Mucosa of descending colon (tissue), 3 donors: ENCODE results near the gene HSP90AA1. TPM values are rescaled to one million over a fixed set of nuclear protein-coding genes. Genes with fewer than 3 reads are reported as not detected.
"Not testable (repeated sequence)": the region's sequence is repeated elsewhere in the genome, so short reads cannot be mapped to it uniquely, and the experiment has no call there.

Experiments
- ATAC-seq: fragments of 200-7000 bp; cut with Tn5 transposase; one replicate; pipeline ENCODE4 v1.9.1; 2020; ENCODE audit warnings: mild to moderate bottlenecking, moderate library complexity
- DNase-seq, 3 donors: peaks; one replicate each; pipeline ENCODE4 v3.0.0-alpha.2; 2020
- H3K36me3 ChIP-seq: fragments of 200-600 bp; one replicate; pipeline ENCODE4 v1.8.0; 2021; ENCODE audit warnings: low read depth, mild to moderate bottlenecking
- H3K4me1 ChIP-seq: fragments of 200-600 bp; one replicate; pipeline ENCODE4 v1.8.0; 2021; ENCODE audit warnings: low read depth, mild to moderate bottlenecking
- H3K4me3 ChIP-seq: fragments of 200-600 bp; one replicate; pipeline ENCODE4 v1.8.0; 2021; ENCODE audit warnings: mild to moderate bottlenecking
- H3K9me3 ChIP-seq: fragments of 200-600 bp; one replicate; pipeline ENCODE4 v1.8.0; 2021; ENCODE audit warnings: mild to moderate bottlenecking
- intact Hi-C, 2 donors: fragments of 100-400 bp; cut with DNase I in 1 of 2; cut with micrococcal nuclease in 1 of 2; formaldehyde crosslinking; loops; one replicate each; pipeline versions ENCODE4 v1.11.0 to v1.11.1; 2022; cut with DNase I, micrococcal nuclease
- total RNA-seq, 3 donors: library from RNA; stranded (reverse); fragmentation: NEBNext Ultra II Directional in 2 of 3; extraction: Animal tissue kit (Norgen Biotek cat#: 25700) in 2 of 3; gene quantifications; one replicate each; pipeline versions ENCODE4 v1.2.1 to v1.2.4, GENCODE V29; 2021 to 2023
- TF ChIP-seq, protein P1 (sequence below): fragments of 200-600 bp; IDR thresholded peaks from one replicate; pipeline ENCODE4 v1.8.0; 2022; ENCODE audit warnings: antibody characterized with exemption, mild to moderate bottlenecking
- donor health status: DM: no; HTN: no; CAD: no; lungs with moderate emphysema.
- donor health status: DM: no; HTN: no; CAD: no.
- donor health status: DM: no; HTN: yes; CAD: no.

HSP90AA1 gene
- total RNA-seq, 3 donors from 2014 or later = 231 to 367 (median 252) TPM

- ATAC-seq (no peak), DNase-seq (no peak)
- H3K4me3 ChIP-seq = no peak overlapping the region
- TF ChIP-seq, protein P1, sequence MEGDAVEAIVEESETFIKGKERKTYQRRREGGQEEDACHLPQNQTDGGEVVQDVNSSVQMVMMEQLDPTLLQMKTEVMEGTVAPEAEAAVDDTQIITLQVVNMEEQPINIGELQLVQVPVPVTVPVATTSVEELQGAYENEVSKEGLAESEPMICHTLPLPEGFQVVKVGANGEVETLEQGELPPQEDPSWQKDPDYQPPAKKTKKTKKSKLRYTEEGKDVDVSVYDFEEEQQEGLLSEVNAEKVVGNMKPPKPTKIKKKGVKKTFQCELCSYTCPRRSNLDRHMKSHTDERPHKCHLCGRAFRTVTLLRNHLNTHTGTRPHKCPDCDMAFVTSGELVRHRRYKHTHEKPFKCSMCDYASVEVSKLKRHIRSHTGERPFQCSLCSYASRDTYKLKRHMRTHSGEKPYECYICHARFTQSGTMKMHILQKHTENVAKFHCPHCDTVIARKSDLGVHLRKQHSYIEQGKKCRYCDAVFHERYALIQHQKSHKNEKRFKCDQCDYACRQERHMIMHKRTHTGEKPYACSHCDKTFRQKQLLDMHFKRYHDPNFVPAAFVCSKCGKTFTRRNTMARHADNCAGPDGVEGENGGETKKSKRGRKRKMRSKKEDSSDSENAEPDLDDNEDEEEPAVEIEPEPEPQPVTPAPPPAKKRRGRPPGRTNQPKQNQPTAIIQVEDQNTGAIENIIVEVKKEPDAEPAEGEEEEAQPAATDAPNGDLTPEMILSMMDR = no peak
- peaks cover 8% of the 10 kb centered on the region for H3K4me1 ChIP-seq
- intact Hi-C loops = no loop called here
- H3K36me3 ChIP-seq = no peaks in the 10 kb centered on the region
- no peaks in the 10 kb centered on the region for H3K9me3 ChIP-seq
These were observed 20.8 kb downstream of the HSP90AA1 start for GRCh38 chr14:102066041-102066451.

- H3K36me3 ChIP-seq, DNase-seq, H3K4me1 ChIP-seq, intact Hi-C loops, H3K4me3 ChIP-seq, ATAC-seq, H3K9me3 ChIP-seq: not testable (repeated sequence)
These were observed 22.3 kb downstream of the HSP90AA1 start for GRCh38 chr14:102064590-102064989.

DNA sequence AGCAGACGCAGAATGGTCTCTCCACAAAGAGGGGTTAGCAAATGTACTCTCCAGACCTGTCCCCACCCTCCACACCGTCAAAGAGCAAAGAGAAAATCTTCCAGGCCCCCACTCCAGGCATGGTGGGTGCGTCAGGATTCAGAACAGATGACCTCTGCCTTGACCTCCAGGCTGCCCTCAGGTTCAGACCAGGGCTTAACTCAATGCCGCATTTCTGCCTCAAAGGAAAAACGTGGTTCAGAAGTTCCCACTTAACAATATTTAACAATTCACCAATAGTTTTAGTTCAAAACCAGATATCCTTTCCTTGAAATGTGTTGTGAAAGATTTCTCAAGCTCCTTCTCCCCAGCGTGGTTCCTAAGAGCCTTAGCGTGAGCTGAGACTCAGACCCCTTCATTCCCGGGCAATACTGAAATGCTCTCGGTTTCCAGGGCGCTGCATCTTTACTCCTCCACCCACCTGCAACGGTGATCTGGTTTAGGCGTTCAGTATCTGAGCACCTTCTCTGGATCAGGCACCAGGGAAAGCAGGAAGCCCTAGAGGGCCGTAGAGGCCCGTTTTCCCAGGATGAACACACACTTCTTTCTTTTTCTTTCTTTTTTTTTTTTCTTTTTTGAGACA lies 22.9 kb downstream of the HSP90AA1 start:
- ATAC-seq (no peak), DNase-seq (no peak)
- H3K9me3 ChIP-seq = no peaks in the 10 kb centered on the region
- H3K4me3 ChIP-seq = no peak overlapping the region
- peaks cover 8% of the 10 kb centered on the region for H3K4me1 ChIP-seq
- no peaks in the 10 kb centered on the region for H3K36me3 ChIP-seq
- TF ChIP-seq, protein P1 = no peak
- intact Hi-C loops = no loop called here

GRCh38 chr14:102063109-102063807 lies 23.6 kb downstream of the HSP90AA1 start:
- ATAC-seq (peak; percentile 95), DNase-seq (peak; percentile 89 to 93 (median 92))
- peaks cover 8% of the 10 kb centered on the region for H3K4me1 ChIP-seq
- no peaks in the 10 kb centered on the region for H3K36me3 ChIP-seq
- intact Hi-C loops = no loop called here
- H3K4me3 ChIP-seq = no peak overlapping the region
- TF ChIP-seq, protein P1 = no peak
- no peaks in the 10 kb centered on the region for H3K9me3 ChIP-seq

GRCh38 chr14:102058961-102059360 lies 27.9 kb downstream of the HSP90AA1 start:
- TF ChIP-seq, protein P1 = no peak
- no peak overlapping the region for H3K4me3 ChIP-seq
- DNase-seq (no peak), ATAC-seq (no peak)
- H3K9me3 ChIP-seq = no peaks in the 10 kb centered on the region
- H3K36me3 ChIP-seq = no peaks in the 10 kb centered on the region
- H3K4me1 ChIP-seq = peaks cover 8% of the 10 kb centered on the region
- intact Hi-C loops = no loop called here

- TF ChIP-seq, protein P1 = no peak
- no peak for DNase-seq
- no peak for ATAC-seq
- intact Hi-C loops = no loop called here
- H3K4me1 ChIP-seq = no peaks in the 10 kb centered on the region
- no peak overlapping the region for H3K4me3 ChIP-seq
- H3K9me3 ChIP-seq = no peaks in the 10 kb centered on the region
- H3K36me3 ChIP-seq = no peaks in the 10 kb centered on the region
These were observed 28.7 kb downstream of the HSP90AA1 start for GRCh38 chr14:102058146-102058545.
